Gastroesophageal sphincter (tissue), 3 donors: ENCODE measurements around the gene COL20A1.

Experiments
- CTCF ChIP-seq, 4 experiments: fragments of 200-600 bp in 2 of 4; fragments of 450-650 bp in 2 of 4; sonication (generic) in 1 of 4; IDR thresholded peaks; one replicate each; pipeline ENCODE4 v1.5.1; 2017 to 2019; ENCODE audit warnings: antibody characterized with exemption in 4 of 4, mild to moderate bottlenecking in 2 of 4, moderate library complexity in 2 of 4
- POLR2AphosphoS5 ChIP-seq: sonication (generic); formaldehyde crosslinking; IDR thresholded peaks from one replicate; pipeline ENCODE4 v1.6.1; 2017; ENCODE audit warnings: antibody characterized with exemption

GRCh38 chr20:63376283-63377250 is 83.6 kb downstream of the COL20A1 start:
- no peak for TF ChIP-seq POLR2AphosphoS5
- TF ChIP-seq CTCF (IDR thresholded peaks at IDR 0.05), result no peak
